HEK293 (cell line): ENCODE results near the gene TRIM7.
A peak's percentile ranks its signal among the peaks of the same experiment; 100 is the strongest.

Experiments used
- ATF2 ChIP-seq: fragments of 450-650 bp; formaldehyde crosslinking; IDR thresholded peaks from 2 replicates; pipeline ENCODE4 v1.5.1; 2016; ENCODE audit warnings: missing biosample characterization, missing genetic modification characterization, low read depth
- EGR2 ChIP-seq: fragments of 450-650 bp; formaldehyde crosslinking; IDR thresholded peaks from 2 replicates; pipeline ENCODE4 v1.5.1; 2016; ENCODE audit warnings: low read depth, missing biosample characterization, missing genetic modification characterization
- GFI1B ChIP-seq: fragments of 450-650 bp; formaldehyde crosslinking; IDR thresholded peaks from 2 replicates; pipeline ENCODE4 v1.5.1; 2016; ENCODE audit warnings: missing biosample characterization, missing genetic modification characterization
- KLF17 ChIP-seq: fragments of 450-650 bp; formaldehyde crosslinking; IDR thresholded peaks from 2 replicates; pipeline ENCODE4 v1.5.1; 2016; ENCODE audit warnings: missing biosample characterization, missing genetic modification characterization
- MEIS1 ChIP-seq: sonication (generic); formaldehyde crosslinking; IDR thresholded peaks from 2 replicates; pipeline ENCODE4 v1.8.1; 2022; ENCODE audit warnings: missing genetic modification reagents, mild to moderate bottlenecking, borderline replicate concordance
- OVOL3 ChIP-seq: fragments of 450-650 bp; formaldehyde crosslinking; IDR thresholded peaks from 2 replicates; pipeline ENCODE4 v1.5.1; 2016; ENCODE audit warnings: missing biosample characterization, missing genetic modification characterization
- RBAK ChIP-seq: fragments of 450-650 bp; formaldehyde crosslinking; IDR thresholded peaks from 2 replicates; pipeline ENCODE4 v1.5.1; 2016; ENCODE audit warnings: missing biosample characterization, missing genetic modification characterization
- ZBTB8A ChIP-seq: fragments of 450-650 bp; formaldehyde crosslinking; IDR thresholded peaks from 2 replicates; pipeline ENCODE4 v1.5.1; 2016; ENCODE audit warnings: missing biosample characterization, missing genetic modification characterization
- ZFHX2 ChIP-seq: fragments of 450-650 bp; formaldehyde crosslinking; conservative IDR thresholded peaks from 2 replicates; pipeline ENCODE4 v1.5.1; 2016; ENCODE audit warnings: missing biosample characterization, missing genetic modification characterization
- ZNF112 ChIP-seq: fragments of 450-650 bp; formaldehyde crosslinking; IDR thresholded peaks from 2 replicates; pipeline ENCODE4 v1.5.0; 2017; ENCODE audit warnings: missing biosample characterization, missing genetic modification characterization
- ZNF132 ChIP-seq: fragments of 450-650 bp; formaldehyde crosslinking; IDR thresholded peaks from 2 replicates; pipeline ENCODE4 v1.5.1; 2017; ENCODE audit warnings: missing biosample characterization, missing genetic modification characterization, borderline replicate concordance
- ZNF138 ChIP-seq: fragments of 450-650 bp; formaldehyde crosslinking; IDR thresholded peaks from 2 replicates; pipeline ENCODE4 v1.5.1; 2016; ENCODE audit warnings: missing biosample characterization, missing genetic modification characterization, borderline replicate concordance
- ZNF148 ChIP-seq: fragments of 450-650 bp; formaldehyde crosslinking; IDR thresholded peaks from 2 replicates; pipeline ENCODE4 v1.5.0; 2017; ENCODE audit warnings: missing biosample characterization, missing genetic modification characterization, borderline replicate concordance
- ZNF155 ChIP-seq: fragments of 450-650 bp; formaldehyde crosslinking; IDR thresholded peaks from 2 replicates; pipeline ENCODE4 v1.5.1; 2016; ENCODE audit warnings: missing biosample characterization, missing genetic modification characterization
- ZNF19 ChIP-seq: fragments of 450-650 bp; formaldehyde crosslinking; IDR thresholded peaks from 2 replicates; pipeline ENCODE4; 2016; ENCODE audit warnings: missing biosample characterization, missing genetic modification characterization, low read depth
- ZNF202 ChIP-seq: fragments of 450-650 bp; formaldehyde crosslinking; IDR thresholded peaks from 2 replicates; pipeline ENCODE4 v1.5.1; 2016; ENCODE audit warnings: missing biosample characterization, missing genetic modification characterization, borderline replicate concordance
- ZNF223 ChIP-seq: fragments of 450-650 bp; formaldehyde crosslinking; IDR thresholded peaks from 2 replicates; pipeline ENCODE4 v1.5.1; 2016; ENCODE audit warnings: missing biosample characterization, missing genetic modification characterization
- ZNF341 ChIP-seq: fragments of 450-650 bp; formaldehyde crosslinking; IDR thresholded peaks from 2 replicates; pipeline ENCODE4; 2016; ENCODE audit warnings: low read depth, missing biosample characterization, missing genetic modification characterization
- ZNF366 ChIP-seq: fragments of 450-650 bp; formaldehyde crosslinking; conservative IDR thresholded peaks from 2 replicates; pipeline ENCODE4 v1.5.1; 2016; ENCODE audit warnings: missing biosample characterization, missing genetic modification characterization
- ZNF391 ChIP-seq: fragments of 450-650 bp; formaldehyde crosslinking; IDR thresholded peaks from 2 replicates; pipeline ENCODE4 v1.5.1; 2016; ENCODE audit warnings: low read depth, missing biosample characterization, missing genetic modification characterization, borderline replicate concordance
- ZNF433 ChIP-seq: fragments of 450-650 bp; formaldehyde crosslinking; IDR thresholded peaks from 2 replicates; pipeline ENCODE4 v1.5.1; 2016; ENCODE audit warnings: missing biosample characterization, missing genetic modification characterization, low read depth
- ZNF48 ChIP-seq: fragments of 450-650 bp; formaldehyde crosslinking; IDR thresholded peaks from 2 replicates; pipeline ENCODE4 v1.5.1; 2016; ENCODE audit warnings: missing biosample characterization, missing genetic modification characterization
- ZNF518A ChIP-seq: fragments of 450-650 bp; formaldehyde crosslinking; conservative IDR thresholded peaks from 2 replicates; pipeline ENCODE4 v1.5.1; 2016; ENCODE audit warnings: low read depth, missing biosample characterization, missing genetic modification characterization
- ZNF555 ChIP-seq: fragments of 450-650 bp; formaldehyde crosslinking; conservative IDR thresholded peaks from 2 replicates; pipeline ENCODE4 v1.5.1; 2017; ENCODE audit warnings: missing biosample characterization, mild to moderate bottlenecking, missing genetic modification characterization, inconsistent platforms
- ZNF629 ChIP-seq: fragments of 450-650 bp; formaldehyde crosslinking; IDR thresholded peaks from 2 replicates; pipeline ENCODE4 v1.5.1; 2017; ENCODE audit warnings: missing biosample characterization, missing genetic modification characterization
- ZNF639 ChIP-seq: fragments of 450-650 bp; formaldehyde crosslinking; IDR thresholded peaks from 2 replicates; pipeline ENCODE4 v1.5.1; 2016; ENCODE audit warnings: missing biosample characterization, missing genetic modification characterization
- ZNF747 ChIP-seq: fragments of 450-650 bp; formaldehyde crosslinking; IDR thresholded peaks from 2 replicates; pipeline ENCODE4 v1.5.1; 2016; ENCODE audit warnings: missing biosample characterization, missing genetic modification characterization
- ZNF777 ChIP-seq: fragments of 450-650 bp; formaldehyde crosslinking; IDR thresholded peaks from 2 replicates; pipeline ENCODE4 v1.5.1; 2017; ENCODE audit warnings: missing biosample characterization, missing genetic modification characterization, borderline replicate concordance

The TRIM7 gene

GRCh38 chr5:181189962-181190710 lies 14.9 kb downstream of the TRIM7 start (continued):
- TF ChIP-seq ZBTB8A: no peak
- TF ChIP-seq ZNF639 (tag by site-specific recombination): no peak
- TF ChIP-seq ZNF555 (tag by site-specific recombination): no peak
- no peak for TF ChIP-seq ZNF155
- peak; percentile 90 for TF ChIP-seq ZNF341
- no peak for TF ChIP-seq ZNF366 (tag by site-specific recombination)
- TF ChIP-seq OVOL3 (tag by site-specific recombination): no peak
- no peak for TF ChIP-seq KLF17 (tag by site-specific recombination)
- no peak for TF ChIP-seq ZNF148
- no peak for TF ChIP-seq ATF2 (tag by site-specific recombination)
- TF ChIP-seq EGR2: peak; percentile 67
- TF ChIP-seq ZNF777 (tag by site-specific recombination): 0 out of 2 replicates have a peak, but pooled peaks have one; percentile 42
- TF ChIP-seq ZNF391: no peak
- no peak for TF ChIP-seq ZNF48
- TF ChIP-seq RBAK (tag by site-specific recombination): no peak
- TF ChIP-seq ZNF112 (tag by site-specific recombination): no peak
- TF ChIP-seq ZNF433 (tag by site-specific recombination): no peak
- no peak for TF ChIP-seq ZNF747
- no peak for TF ChIP-seq ZNF629 (tag by site-specific recombination)
- no peak for TF ChIP-seq ZNF19
- TF ChIP-seq ZNF138 (tag by site-specific recombination): no peak
- no peak for TF ChIP-seq ZNF202 (tag by site-specific recombination)
- no peak for TF ChIP-seq MEIS1
- TF ChIP-seq ZNF132 (tag by site-specific recombination): no peak
- TF ChIP-seq ZNF518A: no peak
- no peak for TF ChIP-seq GFI1B
- no peak for TF ChIP-seq ZNF223 (tag by site-specific recombination)
- peak; percentile 59 for TF ChIP-seq ZFHX2 (tag by site-specific recombination)
